Medulla oblongata (tissue), 1 donor: Measurements from ENCODE around the gene SHC4.

Experiments
- DNase-seq: peaks from one replicate; pipeline ENCODE4 v3.0.0-alpha.2; 2015; ENCODE audit errors: extremely low spot score

The SHC4 gene

GRCh38 chr15:48850648-48851047 lies 113.1 kb downstream of the SHC4 start:
- DNase-seq: no peak

GRCh38 chr15:48845123-48845522 lies 118.6 kb downstream of the SHC4 start:
- no peak for DNase-seq

- no peak for DNase-seq
Observed at GRCh38 chr15:48842501-48842900, 121.2 kb downstream of the SHC4 start.

- no peak for DNase-seq
Observed at GRCh38 chr15:48834756-48835155, 129.0 kb downstream of the SHC4 start.

- DNase-seq: no peak
Observed at GRCh38 chr15:48833526-48834239, 130.0 kb downstream of the SHC4 start.

GRCh38 chr15:48832648-48833047 lies 131.1 kb downstream of the SHC4 start:
- no peak for DNase-seq

GRCh38 chr15:48828906-48829305 lies 134.8 kb downstream of the SHC4 start:
- DNase-seq: no peak

GRCh38 chr15:48828471-48828870 lies 135.2 kb downstream of the SHC4 start:
- no peak for DNase-seq

- no peak for DNase-seq
Observed at GRCh38 chr15:48825075-48825474, 138.6 kb downstream of the SHC4 start.

- DNase-seq: no peak
Observed at GRCh38 chr15:48823706-48824105, 140.0 kb downstream of the SHC4 start.

- DNase-seq: no peak
Observed at GRCh38 chr15:48823237-48823636, 140.5 kb downstream of the SHC4 start.

- DNase-seq: no peak
Observed at GRCh38 chr15:48814286-48814685, 149.4 kb downstream of the SHC4 start.

- peak; percentile 10 for DNase-seq
Observed at GRCh38 chr15:48811325-48811958, 152.3 kb downstream of the SHC4 start.

GRCh38 chr15:48810414-48811324 lies 153.1 kb downstream of the SHC4 start, which contains the start of gene CEP152:
CEP152 (minus strand) TSS chr15:48811069; CDS start chr15:48805649, 5,420 bp downstream.
- DNase-seq: peak; percentile 98

GRCh38 chr15:48806151-48806550 lies 157.6 kb downstream of the SHC4 start:
- no peak for DNase-seq

GRCh38 chr15:48805591-48805990 lies 158.1 kb downstream of the SHC4 start:
- DNase-seq: no peak

GRCh38 chr15:48803877-48804276 lies 159.8 kb downstream of the SHC4 start:
- no peak for DNase-seq

- no peak for DNase-seq
Observed at GRCh38 chr15:48802867-48803266, 160.9 kb downstream of the SHC4 start.

- no peak for DNase-seq
Observed at GRCh38 chr15:48802257-48802656, 161.5 kb downstream of the SHC4 start.

- DNase-seq: peak; percentile 63
Observed at GRCh38 chr15:48800811-48801455, 162.8 kb downstream of the SHC4 start.

- DNase-seq: no peak
Observed at GRCh38 chr15:48800245-48800644, 163.5 kb downstream of the SHC4 start.

GRCh38 chr15:48798319-48798718 lies 165.4 kb downstream of the SHC4 start:
- DNase-seq: no peak
